Suprapubic skin (tissue), 3 donors: ENCODE data around the gene SPAG6.

Experiments used
- POLR2A ChIP-seq, 2 donors: fragments of 450-650 bp; IDR thresholded peaks; one replicate each; pipeline ENCODE4 v1.6.1; 2017; ENCODE audit warnings: antibody characterized with exemption in 2 of 2, mild to moderate bottlenecking in 2 of 2, moderate library complexity in 2 of 2
- TF ChIP-seq, protein P1 (sequence below), 2 donors: fragments of 200-600 bp in 1 of 2; fragments of 450-650 bp in 1 of 2; sonication (generic) in 1 of 2; IDR thresholded peaks; one replicate each; pipeline ENCODE4 v1.5.1; 2016 to 2019; ENCODE audit warnings: antibody characterized with exemption in 2 of 2, mild to moderate bottlenecking in 1 of 2, moderate library complexity in 1 of 2

DNA sequence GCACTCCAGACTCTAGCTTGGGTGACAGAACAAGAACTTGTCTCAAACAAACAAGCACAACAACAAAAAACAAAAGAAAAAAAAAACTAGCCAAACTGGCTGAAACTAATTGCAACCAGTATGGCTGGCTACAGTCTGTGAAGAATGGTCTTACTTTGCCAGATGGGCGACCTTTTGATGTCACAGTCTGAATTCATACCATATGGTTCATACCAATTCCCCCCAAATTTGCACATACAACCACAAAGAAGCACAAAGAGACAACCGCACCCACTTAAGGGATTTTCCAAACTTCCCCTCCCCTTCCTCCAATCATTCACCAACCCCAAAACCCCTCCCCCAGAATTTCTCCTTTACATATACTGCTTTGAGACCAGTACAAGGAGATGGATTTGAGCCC lies 114.2 kb downstream of the SPAG6 start:
- TF ChIP-seq, protein P1, sequence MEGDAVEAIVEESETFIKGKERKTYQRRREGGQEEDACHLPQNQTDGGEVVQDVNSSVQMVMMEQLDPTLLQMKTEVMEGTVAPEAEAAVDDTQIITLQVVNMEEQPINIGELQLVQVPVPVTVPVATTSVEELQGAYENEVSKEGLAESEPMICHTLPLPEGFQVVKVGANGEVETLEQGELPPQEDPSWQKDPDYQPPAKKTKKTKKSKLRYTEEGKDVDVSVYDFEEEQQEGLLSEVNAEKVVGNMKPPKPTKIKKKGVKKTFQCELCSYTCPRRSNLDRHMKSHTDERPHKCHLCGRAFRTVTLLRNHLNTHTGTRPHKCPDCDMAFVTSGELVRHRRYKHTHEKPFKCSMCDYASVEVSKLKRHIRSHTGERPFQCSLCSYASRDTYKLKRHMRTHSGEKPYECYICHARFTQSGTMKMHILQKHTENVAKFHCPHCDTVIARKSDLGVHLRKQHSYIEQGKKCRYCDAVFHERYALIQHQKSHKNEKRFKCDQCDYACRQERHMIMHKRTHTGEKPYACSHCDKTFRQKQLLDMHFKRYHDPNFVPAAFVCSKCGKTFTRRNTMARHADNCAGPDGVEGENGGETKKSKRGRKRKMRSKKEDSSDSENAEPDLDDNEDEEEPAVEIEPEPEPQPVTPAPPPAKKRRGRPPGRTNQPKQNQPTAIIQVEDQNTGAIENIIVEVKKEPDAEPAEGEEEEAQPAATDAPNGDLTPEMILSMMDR (IDR thresholded peaks at IDR 0.05), result no peak
- no peak for TF ChIP-seq POLR2A (IDR thresholded peaks at IDR 0.05)
